Bronchial epithelial cell (primary cell): ENCODE measurements around the gene NT5C3B. TPM values are rescaled to one million over a fixed set of nuclear protein-coding genes. Genes with fewer than 3 reads are reported as not detected.
"Not testable (repeated sequence)": the region's sequence is repeated elsewhere in the genome, so short reads cannot be mapped to it uniquely, and the experiment has no call there.

Source experiments
- DNase-seq: peaks from one replicate; pipeline ENCODE4 v3.0.0-alpha.2; 2010; ENCODE audit warnings: low read depth
- FAIRE-seq: peaks from 2 replicates; lab custom pipeline; 2011; peaks lifted over from hg19 to GRCh38; lab: Jason Lieb, UNC
- H3K27me3 ChIP-seq: 2 replicates; pipeline ENCODE4 v1.5.1; 2011; ENCODE audit warnings: low read length; ENCODE audit not compliant: control insufficient read depth, insufficient read depth
- H3K36me3 ChIP-seq: 2 replicates; pipeline ENCODE4 v1.5.1; 2011; ENCODE audit warnings: low read length; ENCODE audit not compliant: control insufficient read depth, insufficient read depth
- H3K4me3 ChIP-seq: 2 replicates; pipeline ENCODE4 v1.5.1; 2011; ENCODE audit warnings: mild to moderate bottlenecking, low read depth, low read length, control low read depth
- CTCF ChIP-seq: IDR thresholded peaks from 2 replicates; pipeline ENCODE4 v1.5.1; 2011; ENCODE audit warnings: mild to moderate bottlenecking, moderate library complexity, low read length, control low read depth, inconsistent platforms; ENCODE audit not compliant: insufficient read depth, severe bottlenecking
- total RNA-seq: library from RNA; depleted of rRNA; stranded (reverse); fragments of >200 nt; gene quantifications from 2 replicates; pipeline ENCODE4 v1.2.1, GENCODE V29; 2014

NT5C3B gene
- total RNA-seq, 1 donor from 2014 or later = 124 TPM

- DNase-seq = peak; percentile 77
- no peak for FAIRE-seq
- H3K36me3 ChIP-seq = peaks cover 6% of the 10 kb centered on the region
- H3K4me3 ChIP-seq = peak within 1 kb of the TSS; percentile 95
- no peaks in the 10 kb centered on the region for H3K27me3 ChIP-seq
- TF ChIP-seq CTCF = no peak
These were observed 29.0 kb upstream of the NT5C3B start, which contains the start of gene KLHL11 for GRCh38 chr17:41864836-41865595. KLHL11 (minus strand) TSS chr17:41865423; CDS start chr17:41865370, 53 bp downstream.

- H3K27me3 ChIP-seq = no peaks in the 10 kb centered on the region
- TF ChIP-seq CTCF = no peak
- FAIRE-seq = no peak
- peak overlapping the region; percentile 95 for H3K4me3 ChIP-seq
- peaks cover 6% of the 10 kb centered on the region for H3K36me3 ChIP-seq
- DNase-seq = no peak
These were observed 28.4 kb upstream of the NT5C3B start for GRCh38 chr17:41864498-41864835.

- DNase-seq (no peak), FAIRE-seq (no peak)
- no peaks in the 10 kb centered on the region for H3K27me3 ChIP-seq
- TF ChIP-seq CTCF = no peak
- H3K4me3 ChIP-seq = peak overlapping the region; percentile 95
- H3K36me3 ChIP-seq = peaks cover 6% of the 10 kb centered on the region
These were observed 27.2 kb upstream of the NT5C3B start for GRCh38 chr17:41863074-41863848.

GRCh38 chr17:41860254-41860931, 24.4 kb upstream of the NT5C3B start:
- FAIRE-seq (no peak), DNase-seq (no peak)
- Histone ChIP-seq H3K4me3 (no peak overlapping the region), H3K36me3 (no peaks in the 10 kb centered on the region), H3K27me3 (no peaks in the 10 kb centered on the region)
- no peak for TF ChIP-seq CTCF

- FAIRE-seq, DNase-seq, H3K27me3 ChIP-seq, H3K36me3 ChIP-seq, H3K4me3 ChIP-seq: not testable (repeated sequence)
These were observed 15.3 kb upstream of the NT5C3B start for GRCh38 chr17:41851382-41851781.
